H1 (cell line): ENCODE measurements around the gene FHIT. TPM values are rescaled to one million over a fixed set of nuclear protein-coding genes. Genes with fewer than 3 reads are reported as not detected.

Source experiments
- CTCF ChIA-PET: fragments of 300-600 bp; sonication (Branson Sonifier 250); formaldehyde crosslinking; loops from one replicate; lab custom pipeline; 2021; ENCODE audit not compliant: partially characterized antibody; lab: Charles Lee
- POLR2A ChIA-PET: fragments of 300-600 bp; sonication (Branson Sonifier 250); formaldehyde crosslinking; loops from one replicate; lab custom pipeline; 2021; ENCODE audit warnings: inconsistent platforms; ENCODE audit not compliant: partially characterized antibody; lab: Charles Lee
- DNase-seq, 2 experiments: peaks; one replicate each; pipeline versions ENCODE4 v3.0.0 to v3.0.0-alpha.2; 2010 to 2022; ENCODE audit warnings: low spot score in 2 of 2, low read depth in 1 of 2, mixed read lengths in 1 of 2
- FAIRE-seq: peaks from 2 replicates; lab custom pipeline; 2011; peaks lifted over from hg19 to GRCh38; lab: Jason Lieb, UNC
- H2AFZ ChIP-seq: 2 replicates; pipeline ENCODE4 v1.8.1; 2012; ENCODE audit warnings: low read length, inconsistent platforms
- H2AK5ac ChIP-seq: 2 replicates; pipeline ENCODE4 v1.6.1; 2013; ENCODE audit warnings: low read depth, low read length
- H2BK120ac ChIP-seq: replicated peaks from 2 replicates; pipeline ENCODE3; 2013; ENCODE audit warnings: low read depth, low read length, inconsistent platforms
- H2BK12ac ChIP-seq: 2 replicates; pipeline ENCODE4 v1.6.1; 2013; ENCODE audit warnings: low read depth, low read length
- H2BK15ac ChIP-seq: 2 replicates; pipeline ENCODE4 v1.6.1; 2013; ENCODE audit warnings: low read length
- H2BK20ac ChIP-seq: 2 replicates; pipeline ENCODE4 v1.6.1; 2013; ENCODE audit warnings: low read length
- H2BK5ac ChIP-seq: 2 replicates; pipeline ENCODE4 v1.6.1; 2013; ENCODE audit warnings: low read depth, low read length
- H3K14ac ChIP-seq: 2 replicates; pipeline ENCODE4 v1.6.1; 2013; ENCODE audit warnings: inconsistent platforms; ENCODE audit not compliant: insufficient read length
- H3K18ac ChIP-seq: 2 replicates; pipeline ENCODE4 v1.6.1; 2013; ENCODE audit warnings: low read length; ENCODE audit errors: extremely low read depth
- H3K23ac ChIP-seq: 2 replicates; pipeline ENCODE4 v1.6.1; 2013; ENCODE audit warnings: inconsistent platforms; ENCODE audit not compliant: insufficient read length
- H3K23me2 ChIP-seq: 2 replicates; pipeline ENCODE4 v1.6.1; 2013; ENCODE audit warnings: low read depth, low read length
- H3K27ac ChIP-seq: 2 replicates; pipeline ENCODE4 v1.6.1; 2011; ENCODE audit warnings: low read depth, low read length, inconsistent platforms
- H3K27me3 ChIP-seq, 4 experiments: replicated peaks in 1 of 4; 1 replicate in 1 of 4; 2 replicates in 3 of 4; pipeline versions ENCODE4 v1.6.1 to v1.8.1; 2011 to 2013; ENCODE audit warnings: low read length in 3 of 4, mild to moderate bottlenecking in 3 of 4, inconsistent platforms in 2 of 4, mixed read lengths in 2 of 4, moderate library complexity in 1 of 4; ENCODE audit not compliant: control insufficient read depth in 3 of 4, insufficient read depth in 3 of 4; ENCODE audit errors: extremely low read depth in 1 of 4
- H3K36me3 ChIP-seq, 4 experiments: 2 replicates each; pipeline versions ENCODE4 v1.6.1 to v1.8.1; 2011 to 2013; ENCODE audit warnings: mild to moderate bottlenecking in 4 of 4, low read length in 3 of 4, moderate library complexity in 2 of 4, control low read depth in 1 of 4, inconsistent platforms in 1 of 4; ENCODE audit not compliant: insufficient read depth in 4 of 4, control insufficient read depth in 2 of 4
- H3K4ac ChIP-seq: replicated peaks from 2 replicates; pipeline ENCODE3; 2013; ENCODE audit warnings: low read length, low read depth, mixed read lengths, inconsistent platforms; ENCODE audit not compliant: insufficient read length
- H3K4me1 ChIP-seq, 4 experiments: replicated peaks in 1 of 4; 1 replicate in 1 of 4; 2 replicates in 3 of 4; pipeline versions ENCODE4 v1.6.1 to v1.8.1; 2011 to 2013; ENCODE audit warnings: low read length in 3 of 4, inconsistent platforms in 2 of 4, mixed read lengths in 1 of 4; ENCODE audit not compliant: insufficient read depth in 4 of 4, control insufficient read depth in 3 of 4
- H3K4me2 ChIP-seq, 2 experiments: 2 replicates each; pipeline versions ENCODE4 v1.6.1 to v1.8.1; 2011 to 2013; ENCODE audit warnings: low read depth in 2 of 2, low read length in 2 of 2, control low read depth in 1 of 2, inconsistent platforms in 1 of 2, mild to moderate bottlenecking in 1 of 2; ENCODE audit not compliant: insufficient read depth in 1 of 2
- H3K4me3 ChIP-seq, 4 experiments: fragments of 200-600, 300-600 bp in 1 of 4; sonication (generic), shearing (Covaris generic), sonication (Bioruptor Twin) in 1 of 4; 2 replicates each; pipeline versions ENCODE4 v1.5.1 to v1.8.1; 2011 to 2016; ENCODE audit warnings: low read length in 4 of 4, low read depth in 3 of 4, control low read depth in 2 of 4, inconsistent platforms in 2 of 4, mild to moderate bottlenecking in 2 of 4, mixed read lengths in 1 of 4, moderate library complexity in 1 of 4; ENCODE audit not compliant: insufficient read depth in 2 of 4; ENCODE audit errors: extremely low read depth in 1 of 4
- H3K56ac ChIP-seq: replicated peaks from 2 replicates; pipeline ENCODE3; 2013; ENCODE audit warnings: low read depth, mild to moderate bottlenecking, mixed read lengths, low read length, inconsistent platforms; ENCODE audit not compliant: insufficient read length
- H3K79me1 ChIP-seq: 2 replicates; pipeline ENCODE4 v1.6.1; 2013; ENCODE audit warnings: low read depth, low read length, control low read depth
- H3K79me2 ChIP-seq, 2 experiments: 2 replicates each; pipeline versions ENCODE4 v1.6.1 to v1.8.1; 2012 to 2013; ENCODE audit warnings: low read length in 2 of 2, mild to moderate bottlenecking in 2 of 2, inconsistent platforms in 1 of 2; ENCODE audit not compliant: insufficient read depth in 2 of 2, control insufficient read depth in 1 of 2
- H3K9ac ChIP-seq, 4 experiments: replicated peaks in 1 of 4; 1 replicate in 1 of 4; 2 replicates in 3 of 4; pipeline versions ENCODE4 v1.6.1 to v1.8.1; 2011 to 2013; ENCODE audit warnings: low read depth in 3 of 4, low read length in 3 of 4, control low read depth in 2 of 4, mild to moderate bottlenecking in 2 of 4, moderate library complexity in 2 of 4, inconsistent platforms in 1 of 4; ENCODE audit errors: extremely low read depth in 1 of 4
- H3K9me3 ChIP-seq, 2 experiments: 2 replicates each; pipeline versions ENCODE4 v1.6.1 to v1.8.1; 2012 to 2013; ENCODE audit warnings: mild to moderate bottlenecking in 2 of 2, moderate library complexity in 2 of 2, control low read depth in 1 of 2, inconsistent platforms in 1 of 2, low read depth in 1 of 2, low read length in 1 of 2, mixed read lengths in 1 of 2; ENCODE audit not compliant: insufficient read depth in 2 of 2
- H4K20me1 ChIP-seq, 2 experiments: replicated peaks in 1 of 2; 2 replicates each; pipeline versions ENCODE3 to v1.8.1; 2011 to 2013; ENCODE audit warnings: inconsistent platforms in 2 of 2, low read length in 2 of 2, mild to moderate bottlenecking in 1 of 2; ENCODE audit not compliant: insufficient read depth in 2 of 2, control insufficient read depth in 1 of 2
- H4K5ac ChIP-seq: 2 replicates; pipeline ENCODE4 v1.6.1; 2013; ENCODE audit warnings: low read length, low read depth, mixed read lengths, inconsistent platforms; ENCODE audit not compliant: insufficient read length
- H4K8ac ChIP-seq: 2 replicates; pipeline ENCODE4 v1.8.0; 2013; ENCODE audit warnings: mild to moderate bottlenecking, moderate library complexity, low read length, inconsistent platforms; ENCODE audit not compliant: insufficient read depth; ENCODE audit errors: extremely low read depth
- H4K91ac ChIP-seq: replicated peaks from 2 replicates; pipeline ENCODE3; 2013; ENCODE audit warnings: low read length, mixed read lengths, inconsistent platforms; ENCODE audit not compliant: insufficient read length
- ASH2L ChIP-seq: fragments of 200-600, 300-600 bp; sonication (generic); IDR thresholded peaks from one replicate; pipeline ENCODE4 v1.7.1; 2017; ENCODE audit warnings: low read length
- CHD2 ChIP-seq: IDR thresholded peaks from 2 replicates; pipeline ENCODE4 v1.6.1; 2012; ENCODE audit warnings: low read length, improper control_type of control experiment
- EGR1 ChIP-seq: IDR thresholded peaks from 2 replicates; pipeline ENCODE4 v1.6.1; 2011; ENCODE audit warnings: low read depth, low read length, borderline replicate concordance
- EP300 ChIP-seq, 2 experiments: IDR thresholded peaks; 1 replicate in 1 of 2; 2 replicates in 1 of 2; pipeline ENCODE4 v1.6.1; 2011 to 2012; ENCODE audit warnings: low read depth in 2 of 2, low read length in 2 of 2, mild to moderate bottlenecking in 2 of 2, borderline replicate concordance in 1 of 2, inconsistent platforms in 1 of 2, moderate library complexity in 1 of 2
- EZH2 ChIP-seq: fragments of 200-600 bp; sonication (generic); IDR thresholded peaks from 2 replicates; pipeline ENCODE4 v1.7.1; 2012; ENCODE audit warnings: low read depth, mild to moderate bottlenecking, moderate library complexity, low read length, inconsistent platforms; ENCODE audit not compliant: severe bottlenecking
- FOSL1 ChIP-seq: IDR thresholded peaks from 2 replicates; pipeline ENCODE4 v1.6.1; 2011; ENCODE audit warnings: mild to moderate bottlenecking, low read depth, low read length, moderate library complexity; ENCODE audit not compliant: insufficient read depth
- RXRA ChIP-seq: IDR thresholded peaks from 2 replicates; pipeline ENCODE4 v1.6.1; 2011; ENCODE audit warnings: low read depth, mild to moderate bottlenecking, low read length, moderate library complexity; ENCODE audit not compliant: insufficient read depth
- SIN3A ChIP-seq, 2 experiments: IDR thresholded peaks in 1 of 2; conservative IDR thresholded peaks in 1 of 2; 2 replicates each; pipeline ENCODE4 v1.6.1; 2011 to 2012; ENCODE audit warnings: low read length in 2 of 2, improper control_type of control experiment in 1 of 2, low read depth in 1 of 2, mild to moderate bottlenecking in 1 of 2
- SP1 ChIP-seq: IDR thresholded peaks from 2 replicates; pipeline ENCODE4 v1.6.1; 2011; ENCODE audit warnings: low read depth, low read length
- TAF7 ChIP-seq: optimal IDR thresholded peaks from 2 replicates; pipeline ENCODE3; 2011; ENCODE audit warnings: low read depth, mild to moderate bottlenecking, inconsistent platforms, low read length, moderate library complexity, borderline replicate concordance
- WGBS, 2 experiments: shearing (Covaris generic) in 1 of 2; methylation state at CpG; one replicate each; pipeline versions ENCODE4 v1.1.6 to v1.1.7; 2013 to 2015; ENCODE audit warnings: low lambda C conversion rate in 2 of 2, mixed read lengths in 2 of 2, inconsistent platforms in 1 of 2, low coverage in 1 of 2, missing lambda C conversion rate in 1 of 2; ENCODE audit not compliant: insufficient replicate concordance in 2 of 2, insufficient coverage in 1 of 2, insufficient read length in 1 of 2; ENCODE audit errors: extremely low coverage in 1 of 2, missing lambda C conversion rate in 1 of 2; 5-methylcytosine and 5-hydroxymethylcytosine counted together
- polyA plus RNA-seq, 7 experiments: library from polyadenylated mRNA; depleted of rRNA in 3 of 7; stranded (reverse) in 5 of 7; unstranded in 2 of 7; fragments of >200 nt in 5 of 7; fragments of 200-250 nt in 2 of 7; gene quantifications; 1 replicate in 5 of 7; 2 replicates in 1 of 7; 4 replicates in 1 of 7; pipeline versions ENCODE4 v1.2.1 to v1.2.3, GENCODE V29; 2011 to 2013; ENCODE audit warnings: missing spikeins in 2 of 7, mixed read lengths in 2 of 7
- total RNA-seq: library from RNA; stranded (reverse); fragmentation: NEBNext Ultra II Directional; extraction: Animal tissue kit (Norgen Biotek cat#: 25700); gene quantifications from 2 replicates; pipeline ENCODE4 v1.2.1, GENCODE V29; 2021
- TF ChIP-seq, protein P1 (sequence below), 3 experiments: IDR thresholded peaks; 1 replicate in 2 of 3; 2 replicates in 1 of 3; pipeline versions ENCODE4 v1.5.1 to v1.6.1; 2011; ENCODE audit warnings: low read length in 3 of 3, mild to moderate bottlenecking in 3 of 3, inconsistent platforms in 2 of 3, low read depth in 1 of 3, moderate library complexity in 1 of 3; ENCODE audit not compliant: insufficient read depth in 1 of 3; ENCODE audit errors: control extremely low read depth in 1 of 3

Gene FHIT
- total and polyA plus RNA-seq, 2 of the 8 experiments (the other 6 are each of a cell fraction or from before 2014, with no cell fraction given), result 1.2 to 3.2 TPM

DNA sequence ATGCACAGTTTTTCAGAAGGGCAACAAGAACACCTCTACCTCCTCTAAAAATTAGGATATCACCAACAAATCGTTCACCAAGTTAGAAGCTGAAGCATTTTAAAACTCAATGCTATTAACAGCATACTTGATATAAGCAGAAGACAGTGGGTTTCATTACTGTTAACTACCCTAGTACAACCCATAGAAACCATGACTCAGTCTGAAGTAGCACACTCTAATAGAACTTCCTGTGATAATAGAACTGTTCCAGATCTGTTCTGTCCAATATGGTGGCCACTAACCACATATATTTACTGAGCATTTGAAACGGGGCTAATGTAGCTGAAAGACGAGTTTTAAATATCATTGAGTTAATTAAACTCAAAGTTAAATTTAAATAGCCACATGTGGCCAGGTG, 1075.6 kb downstream of the FHIT start:
- no peak overlapping the region for H2BK20ac ChIP-seq
- TF ChIP-seq, protein P1, sequence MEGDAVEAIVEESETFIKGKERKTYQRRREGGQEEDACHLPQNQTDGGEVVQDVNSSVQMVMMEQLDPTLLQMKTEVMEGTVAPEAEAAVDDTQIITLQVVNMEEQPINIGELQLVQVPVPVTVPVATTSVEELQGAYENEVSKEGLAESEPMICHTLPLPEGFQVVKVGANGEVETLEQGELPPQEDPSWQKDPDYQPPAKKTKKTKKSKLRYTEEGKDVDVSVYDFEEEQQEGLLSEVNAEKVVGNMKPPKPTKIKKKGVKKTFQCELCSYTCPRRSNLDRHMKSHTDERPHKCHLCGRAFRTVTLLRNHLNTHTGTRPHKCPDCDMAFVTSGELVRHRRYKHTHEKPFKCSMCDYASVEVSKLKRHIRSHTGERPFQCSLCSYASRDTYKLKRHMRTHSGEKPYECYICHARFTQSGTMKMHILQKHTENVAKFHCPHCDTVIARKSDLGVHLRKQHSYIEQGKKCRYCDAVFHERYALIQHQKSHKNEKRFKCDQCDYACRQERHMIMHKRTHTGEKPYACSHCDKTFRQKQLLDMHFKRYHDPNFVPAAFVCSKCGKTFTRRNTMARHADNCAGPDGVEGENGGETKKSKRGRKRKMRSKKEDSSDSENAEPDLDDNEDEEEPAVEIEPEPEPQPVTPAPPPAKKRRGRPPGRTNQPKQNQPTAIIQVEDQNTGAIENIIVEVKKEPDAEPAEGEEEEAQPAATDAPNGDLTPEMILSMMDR (IDR thresholded peaks at IDR 0.05; ENCODE audit: control extremely low read depth in 1 of 3, insufficient read depth in 1 of 3, low read depth in 1 of 3, low read length in 3 of 3), result no peak
- TF ChIP-seq EGR1 (no peak), TAF7 (no peak), SIN3A (conservative IDR thresholded peaks at IDR 0.05 in 1 of 2, IDR thresholded peaks at IDR 0.05 in 1 of 2; ENCODE audit: low read depth in 1 of 2, low read length in 2 of 2) (no peak), FOSL1 (no peak), EZH2 (no peak), EP300 (IDR thresholded peaks at IDR 0.05; ENCODE audit: borderline replicate concordance in 1 of 2, low read depth in 2 of 2, low read length in 2 of 2) (no peak), ASH2L (no peak), RXRA (no peak), SP1 (no peak), CHD2 (no peak)

More for the DNA sequence above, 1075.6 kb downstream of the FHIT start:
- Histone ChIP-seq H3K4me2 (no peak overlapping the region), H3K56ac (no peak overlapping the region), H2AK5ac (no peak overlapping the region), H3K27me3 (no peaks in the 10 kb centered on the region), H3K79me2 (no peaks in the 10 kb centered on the region), H3K23ac (no peak overlapping the region), H4K8ac (no peak overlapping the region), H3K79me1 (no peaks in the 10 kb centered on the region), H3K9me3 (no peaks in the 10 kb centered on the region), H3K14ac (no peak overlapping the region), H3K36me3 (no peaks in the 10 kb centered on the region), H3K4me1 (peaks cover 0 to 4% (median 0%) of the 10 kb centered on the region in 4 experiments; a peak in 1 of 7 replicates), H2BK5ac (no peak overlapping the region), H2AFZ (no peak overlapping the region), H3K27ac (no peak overlapping the region), H3K23me2 (no peaks in the 10 kb centered on the region), H4K5ac (no peak overlapping the region), H2BK120ac (no peak overlapping the region), H3K4me3 (no peak overlapping the region), H3K4ac (no peak overlapping the region), H2BK12ac (no peak overlapping the region), H3K18ac (no peak overlapping the region), H4K91ac (no peak overlapping the region), H4K20me1 (no peaks in the 10 kb centered on the region), H3K9ac (no peak overlapping the region), H2BK15ac (no peak overlapping the region)
- POLR2A ChIA-PET, result no interaction called here
- DNase-seq, result no peak
- no peak for FAIRE-seq
- WGBS, 2 experiments, result 91% methylated on average over 3 of the region's 3 CpGs; no CpG with 5 or more reads in 1 of the 2 experiments
- CTCF ChIA-PET, result interaction anchor here (1.0 kb wide), 1 partner anchor 1206 kb away, joined by 4 read pairs; no protein-coding TSS in a partner anchor
